Inflammatory macrophage treated with lipopolysaccharide for 4 hours (primary cell): ENCODE results near the gene ITPR2.
A peak's percentile ranks its signal among the peaks of the same experiment; 100 is the strongest.

Experiments
- DNase-seq: peaks from one replicate; pipeline ENCODE4 v3.0.0-alpha.2; 2020

ITPR2 gene

GRCh38 chr12:26728205-26729050 lies 104.6 kb downstream of the ITPR2 start:
- peak; percentile 44 for DNase-seq

DNA sequence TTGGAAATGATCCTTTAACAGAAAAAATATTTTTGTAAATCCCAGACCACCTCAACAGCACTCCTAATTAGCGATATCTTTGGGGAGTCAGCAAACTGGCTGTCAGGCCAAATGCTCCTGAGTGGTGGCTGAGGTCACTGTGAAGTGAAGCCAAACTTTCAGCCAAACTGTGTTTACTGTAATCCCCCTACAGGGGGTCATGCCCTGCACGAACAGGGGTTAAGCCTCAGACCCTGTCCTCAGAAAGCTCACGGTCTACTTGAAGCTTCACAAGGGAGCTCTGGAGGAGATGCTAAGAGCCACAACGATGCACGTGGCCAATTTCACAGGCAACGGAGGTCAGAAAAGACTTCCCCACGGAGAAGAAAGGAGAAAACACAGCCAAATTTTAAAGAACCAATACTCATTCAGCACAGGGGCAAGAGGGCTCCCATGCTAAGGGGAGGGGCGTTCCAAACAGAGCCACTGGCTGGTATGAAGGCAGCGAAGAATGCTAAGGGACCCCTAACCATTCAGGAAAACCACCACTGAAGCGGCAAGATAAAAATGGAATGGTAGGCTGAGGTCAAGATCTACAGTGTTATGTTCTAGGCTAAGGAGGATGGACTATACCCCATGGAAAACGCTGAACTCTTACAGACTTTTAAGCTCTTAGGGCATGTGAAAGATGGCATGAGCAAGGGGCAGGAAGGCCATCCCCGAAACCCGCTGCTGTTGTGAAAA lies 105.4 kb downstream of the ITPR2 start:
- no peak for DNase-seq

- no peak for DNase-seq
Measured at GRCh38 chr12:26726956-26727355, 106.0 kb downstream of the ITPR2 start.

GRCh38 chr12:26725276-26725916 lies 107.6 kb downstream of the ITPR2 start:
- DNase-seq, result no peak

GRCh38 chr12:26724309-26724702 lies 108.7 kb downstream of the ITPR2 start:
- DNase-seq, result no peak

DNA sequence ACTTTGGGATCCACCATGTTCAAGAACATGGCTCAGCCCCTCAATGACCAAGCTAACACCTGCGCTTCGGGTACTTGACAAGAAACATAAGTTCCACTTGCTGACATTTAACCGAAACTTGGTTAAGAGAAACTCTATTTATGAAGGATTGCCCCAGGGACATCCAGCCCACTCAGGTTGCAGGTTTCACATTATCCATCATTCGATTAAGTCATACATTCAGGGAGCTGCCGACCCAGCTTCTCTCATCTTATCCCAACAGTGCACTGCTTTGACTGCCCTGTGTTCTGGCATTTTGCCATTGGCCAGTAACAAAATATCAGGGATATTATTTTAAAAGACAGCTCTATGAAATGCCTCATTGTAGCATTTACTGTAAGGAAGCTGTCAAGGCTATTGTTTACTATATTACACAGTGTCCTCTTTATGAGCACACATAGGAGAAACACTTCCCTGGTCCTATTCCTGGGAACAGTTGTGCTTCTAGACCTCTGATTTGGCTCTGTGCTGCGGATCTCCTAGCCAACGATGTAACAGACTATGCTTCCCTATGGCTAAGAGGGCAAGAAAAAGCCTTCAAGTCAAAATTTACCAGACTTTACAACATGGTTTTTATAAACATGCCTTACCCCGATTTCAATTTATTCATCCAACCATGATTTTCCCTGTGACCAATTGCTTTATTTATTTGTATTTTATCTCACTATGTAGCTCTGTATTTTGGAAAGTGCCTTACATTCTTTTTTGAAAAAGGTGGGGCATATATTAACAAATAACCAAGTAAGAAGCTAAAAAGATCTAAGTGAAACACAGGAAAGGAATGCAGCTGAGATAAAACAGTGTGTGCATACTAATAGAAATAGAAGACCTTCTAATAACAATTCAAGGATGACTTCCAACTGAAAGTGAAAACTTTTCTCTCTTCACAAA lies 109.3 kb downstream of the ITPR2 start:
- DNase-seq, result no peak

DNA sequence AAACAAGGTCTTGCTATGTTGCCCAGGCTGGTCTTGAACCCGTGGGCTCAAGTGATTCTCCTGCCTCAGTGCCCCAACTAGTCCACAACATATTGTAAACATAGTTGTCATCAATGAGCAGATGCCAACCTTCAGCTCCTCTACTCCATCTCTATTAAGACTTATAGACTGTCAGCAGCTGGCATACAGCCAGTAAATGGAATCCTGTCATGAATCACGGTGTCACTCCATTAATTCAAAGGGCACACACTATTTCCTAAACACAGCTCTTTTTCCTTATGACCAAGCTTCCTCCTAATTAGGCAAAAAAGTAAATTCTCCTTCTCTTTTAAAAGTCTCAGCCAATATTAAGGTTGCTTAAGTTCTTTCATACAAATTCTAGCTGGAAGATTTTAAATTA lies 111.2 kb downstream of the ITPR2 start:
- DNase-seq, result peak; percentile 62

GRCh38 chr12:26719852-26720251 lies 113.1 kb downstream of the ITPR2 start:
- DNase-seq, result no peak

DNA sequence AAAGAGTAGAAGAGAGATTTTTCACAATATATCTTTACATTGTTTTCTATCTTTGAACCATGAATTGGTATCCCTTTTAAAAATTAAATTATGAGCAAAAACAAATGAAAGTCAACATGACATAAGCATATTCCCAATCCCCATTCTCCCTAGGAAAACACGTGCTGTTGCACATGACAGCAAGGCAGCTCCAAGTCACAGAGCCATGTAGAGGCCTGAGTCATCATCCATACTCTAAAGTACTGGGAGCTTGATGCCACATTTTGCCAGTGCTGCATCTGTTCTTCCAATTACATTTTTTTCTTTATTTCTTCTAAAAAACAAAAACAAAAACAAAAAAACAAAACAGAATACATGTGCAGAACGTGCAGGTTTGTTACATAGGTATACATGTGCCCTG lies 115.2 kb downstream of the ITPR2 start:
- DNase-seq, result no peak

GRCh38 chr12:26715232-26715631 lies 117.8 kb downstream of the ITPR2 start:
- DNase-seq, result no peak

GRCh38 chr12:26713885-26714383 lies 119.1 kb downstream of the ITPR2 start:
- DNase-seq, result no peak

DNA sequence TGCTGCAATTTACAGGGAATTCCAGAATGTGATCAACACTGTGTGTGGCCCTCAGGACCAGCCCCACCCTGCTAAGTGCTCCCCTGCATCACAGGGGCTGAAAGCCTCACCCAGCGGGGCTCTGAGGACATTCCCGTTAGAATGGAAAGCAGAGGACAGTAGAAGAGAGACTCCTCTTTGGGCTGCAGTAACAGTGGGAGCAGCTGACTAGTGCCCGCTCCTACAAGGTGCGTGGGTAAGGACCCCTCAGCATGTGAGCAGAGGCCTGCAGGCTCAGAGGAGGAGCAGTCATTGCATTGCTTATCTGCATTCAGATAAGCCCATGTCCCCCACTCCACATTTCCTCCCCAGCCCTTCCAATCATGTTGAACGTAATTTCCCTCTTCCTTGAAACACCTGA lies 120.1 kb downstream of the ITPR2 start:
- DNase-seq, result no peak

GRCh38 chr12:26711569-26711968 lies 121.4 kb downstream of the ITPR2 start:
- DNase-seq, result peak; percentile 73

GRCh38 chr12:26711072-26711471 lies 121.9 kb downstream of the ITPR2 start:
- DNase-seq, result no peak

DNA sequence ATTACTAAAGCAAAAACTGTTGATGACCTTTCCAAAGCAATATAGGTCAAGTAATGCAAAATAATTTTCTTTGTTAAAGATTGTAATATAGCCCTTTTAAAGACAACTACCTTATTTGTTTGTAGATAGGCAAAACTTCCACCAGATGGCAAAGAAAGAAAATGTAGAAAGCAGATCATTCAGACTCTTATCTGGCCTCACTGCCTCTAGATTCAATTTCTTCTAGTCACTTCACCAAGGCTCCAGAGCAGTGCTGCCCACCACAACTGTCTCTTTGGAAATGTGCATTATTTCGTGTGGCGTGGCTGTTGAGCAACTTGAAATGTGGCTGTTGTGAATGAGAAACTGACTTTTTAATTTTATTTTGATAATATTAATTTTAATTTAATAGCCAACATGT lies 127.1 kb downstream of the ITPR2 start:
- DNase-seq, result no peak

DNA sequence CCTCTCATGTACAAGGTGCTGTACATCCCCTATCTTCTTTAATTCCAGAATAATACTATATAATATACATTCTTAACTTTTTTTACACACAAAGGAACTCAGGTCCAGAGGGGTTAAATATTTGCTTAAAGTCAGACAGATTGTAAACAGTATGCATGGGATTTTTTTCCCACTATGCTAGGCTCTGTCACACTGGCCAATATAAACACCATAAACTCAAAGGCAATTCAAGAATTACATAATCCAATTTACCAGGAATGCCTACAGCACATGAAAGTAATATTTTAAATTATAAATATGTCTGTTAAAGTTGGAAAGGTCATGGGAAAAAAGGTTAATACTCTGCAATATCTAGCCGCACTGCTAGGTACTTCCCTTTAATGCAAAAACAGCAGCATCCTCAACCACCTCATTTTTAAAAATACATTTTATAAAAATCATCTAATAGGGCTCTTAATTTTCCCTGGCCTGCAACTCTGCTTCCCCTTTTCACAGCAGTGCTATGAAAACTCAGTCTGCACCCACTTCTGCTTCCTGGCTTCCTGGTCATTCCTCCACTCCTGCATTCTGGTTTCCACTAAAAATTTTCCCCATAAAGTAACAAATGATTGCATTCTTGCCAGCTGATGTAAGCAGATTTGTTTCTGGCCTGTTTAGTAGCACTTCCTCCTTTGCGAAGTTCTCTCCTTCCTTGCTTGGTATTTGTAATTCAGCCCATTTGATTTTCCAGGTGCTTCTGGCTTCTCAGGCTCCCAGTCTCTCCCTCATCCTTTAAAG lies 128.1 kb downstream of the ITPR2 start:
- peak; percentile 85 for DNase-seq

GRCh38 chr12:26704214-26704613 lies 128.8 kb downstream of the ITPR2 start:
- DNase-seq, result peak; percentile 35

- DNase-seq, result peak; percentile 50
Measured at GRCh38 chr12:26702741-26703140, 130.3 kb downstream of the ITPR2 start.

GRCh38 chr12:26701604-26702215 lies 131.3 kb downstream of the ITPR2 start:
- DNase-seq, result peak; percentile 60

- DNase-seq, result no peak
Measured at GRCh38 chr12:26700430-26700829, 132.6 kb downstream of the ITPR2 start.

DNA sequence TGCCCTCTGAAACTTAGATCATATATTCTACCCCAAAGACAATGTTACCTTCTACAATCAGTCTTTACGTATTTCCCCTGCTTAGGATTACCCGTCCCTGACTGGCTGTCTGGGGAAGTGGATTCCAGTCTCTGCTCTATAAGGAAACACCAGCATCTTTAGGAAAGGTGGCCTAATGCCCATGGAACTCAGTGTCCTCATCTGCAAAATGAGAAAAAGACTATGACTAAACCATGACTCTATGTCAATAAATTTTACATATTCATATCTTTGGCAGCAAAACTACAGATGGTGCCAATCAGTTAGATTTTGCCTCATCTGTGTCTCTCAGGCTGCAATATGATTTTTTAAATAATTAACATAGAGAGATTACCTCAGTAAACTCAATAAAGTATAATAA lies 133.8 kb downstream of the ITPR2 start:
- no peak for DNase-seq
